NCI-H2227 (cell line): Measurements from ENCODE around the gene CNTROB.

Source experiments
- DNase-seq: peaks from one replicate; lab custom pipeline; 2025; ENCODE audit not compliant: unreplicated experiment; lab: John Stamatoyannopoulos, UW

Gene CNTROB

DNA sequence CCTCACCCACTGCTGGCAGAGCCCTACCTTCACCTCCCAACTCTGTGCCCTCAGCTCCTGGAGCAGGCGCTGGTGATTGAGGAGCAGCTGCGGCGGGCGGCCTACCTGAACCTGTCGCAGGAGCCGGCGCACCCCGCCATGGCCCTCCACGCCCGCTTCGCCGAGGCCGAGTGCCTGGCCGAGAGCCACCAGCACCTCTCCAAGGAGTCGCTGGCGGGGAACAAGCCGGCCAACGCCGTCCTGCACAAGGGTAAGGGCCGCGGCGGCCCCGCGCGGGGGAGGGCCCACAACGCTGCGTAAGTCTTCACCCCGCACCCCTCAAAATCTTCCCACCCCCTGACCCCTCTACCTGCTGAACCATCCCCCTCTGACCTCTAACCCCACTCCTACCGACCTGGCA, 22.9 kb upstream of the CNTROB start:
- DNase-seq, result no peak

DNA sequence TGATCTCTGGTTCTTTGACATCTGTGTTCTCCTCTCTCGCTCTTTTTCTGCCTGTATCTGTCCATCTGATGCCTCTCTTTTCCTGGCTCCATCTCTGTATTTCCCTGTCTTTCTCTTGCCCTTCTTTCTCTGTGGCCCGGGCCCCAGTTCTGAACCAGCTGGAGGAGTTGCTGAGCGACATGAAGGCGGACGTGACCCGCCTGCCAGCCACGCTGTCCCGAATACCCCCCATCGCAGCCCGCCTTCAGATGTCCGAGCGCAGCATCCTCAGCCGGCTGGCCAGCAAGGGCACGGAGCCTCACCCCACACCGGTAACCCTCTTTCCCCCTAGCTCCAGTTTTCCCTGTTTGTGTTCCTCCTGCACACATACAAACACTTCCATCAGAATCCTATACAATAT, 21.7 kb upstream of the CNTROB start:
- DNase-seq, result no peak

DNA sequence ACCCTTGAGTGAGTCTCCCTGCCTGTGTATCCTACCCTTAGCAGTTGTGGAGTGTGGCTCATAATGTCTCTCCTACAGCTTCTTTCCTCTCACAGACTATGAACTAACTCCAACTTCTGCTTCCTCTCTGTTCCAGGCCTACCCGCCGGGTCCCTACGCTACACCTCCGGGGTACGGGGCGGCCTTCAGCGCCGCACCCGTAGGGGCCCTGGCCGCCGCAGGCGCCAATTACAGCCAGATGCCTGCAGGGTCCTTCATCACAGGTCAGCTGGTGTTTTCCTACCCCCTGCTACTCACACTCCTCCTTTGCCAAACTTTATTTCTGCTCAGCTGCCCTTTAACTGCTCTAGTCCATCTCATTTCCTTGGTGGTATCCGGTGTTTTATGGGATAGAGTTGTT, 21.3 kb upstream of the CNTROB start:
- DNase-seq, result no peak

DNA sequence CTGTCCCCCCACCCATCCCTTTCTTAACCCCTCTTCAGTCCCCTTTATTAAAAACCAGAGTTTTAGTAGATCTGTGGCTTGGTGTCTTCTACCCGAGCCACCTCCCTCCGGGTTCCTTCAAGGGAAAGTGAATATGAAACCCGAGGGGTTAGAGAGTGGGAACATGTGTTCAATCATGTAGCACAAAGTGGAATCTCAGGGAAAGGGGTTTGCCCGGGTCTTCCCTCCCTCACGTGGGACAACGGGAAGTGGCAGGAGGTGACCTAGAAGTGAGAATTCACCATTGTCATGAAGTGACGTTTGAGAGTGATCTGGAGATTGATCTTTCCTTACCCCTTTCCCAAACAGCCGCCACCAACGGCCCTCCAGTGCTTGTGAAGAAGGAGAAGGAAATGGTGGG, 20.9 kb upstream of the CNTROB start:
- no peak for DNase-seq

DNA sequence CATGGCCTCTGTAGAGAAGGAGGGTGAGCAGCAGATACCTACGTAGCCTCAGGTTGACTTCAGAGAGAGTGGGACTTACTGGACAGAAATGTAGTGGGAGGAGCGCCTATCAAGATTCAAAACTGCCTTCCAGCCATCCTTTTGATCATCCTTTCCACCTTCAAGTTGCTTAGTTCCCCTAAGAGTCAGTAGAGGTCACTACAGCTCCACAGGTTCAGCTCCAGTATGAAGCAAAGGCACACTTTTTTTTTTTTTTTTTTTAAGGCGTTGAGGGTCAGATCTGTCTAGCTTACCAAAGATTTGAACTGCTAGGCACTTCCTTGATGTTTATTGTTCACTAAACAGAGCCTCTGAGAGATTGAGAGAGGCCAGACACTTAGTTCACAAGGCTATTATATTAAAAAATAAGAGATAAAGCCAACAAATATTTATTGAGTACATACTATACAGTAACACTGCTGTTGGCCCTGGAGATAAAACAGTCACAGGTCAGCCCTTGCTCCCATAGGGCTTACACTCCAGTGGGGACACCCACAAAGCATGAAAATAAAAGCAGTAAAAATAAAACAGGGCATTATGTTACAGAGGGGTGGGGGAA, 19.0 kb upstream of the CNTROB start:
- DNase-seq, result peak; percentile 50

DNA sequence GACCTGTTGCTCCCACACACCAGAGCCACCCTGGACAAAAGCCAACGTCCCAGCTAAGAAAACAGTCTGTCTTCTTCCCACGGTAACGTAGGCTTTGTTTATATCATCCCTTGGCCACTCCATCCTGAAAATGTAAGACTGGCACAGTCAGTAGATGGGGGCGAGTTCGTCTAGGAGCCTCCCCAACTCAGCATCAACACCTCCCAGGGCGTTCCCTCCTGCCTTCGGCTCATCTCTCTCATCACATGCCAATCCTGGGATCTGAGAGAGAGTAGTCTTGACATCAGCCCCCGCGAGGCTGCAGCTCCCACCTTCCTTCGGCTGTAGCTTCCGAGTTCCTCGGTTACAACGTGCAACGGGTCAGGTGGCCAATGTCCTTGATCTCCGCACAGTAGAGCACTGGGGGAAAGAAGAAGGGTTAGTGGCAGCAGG, 16.8 kb upstream of the CNTROB start:
- no peak for DNase-seq

DNA sequence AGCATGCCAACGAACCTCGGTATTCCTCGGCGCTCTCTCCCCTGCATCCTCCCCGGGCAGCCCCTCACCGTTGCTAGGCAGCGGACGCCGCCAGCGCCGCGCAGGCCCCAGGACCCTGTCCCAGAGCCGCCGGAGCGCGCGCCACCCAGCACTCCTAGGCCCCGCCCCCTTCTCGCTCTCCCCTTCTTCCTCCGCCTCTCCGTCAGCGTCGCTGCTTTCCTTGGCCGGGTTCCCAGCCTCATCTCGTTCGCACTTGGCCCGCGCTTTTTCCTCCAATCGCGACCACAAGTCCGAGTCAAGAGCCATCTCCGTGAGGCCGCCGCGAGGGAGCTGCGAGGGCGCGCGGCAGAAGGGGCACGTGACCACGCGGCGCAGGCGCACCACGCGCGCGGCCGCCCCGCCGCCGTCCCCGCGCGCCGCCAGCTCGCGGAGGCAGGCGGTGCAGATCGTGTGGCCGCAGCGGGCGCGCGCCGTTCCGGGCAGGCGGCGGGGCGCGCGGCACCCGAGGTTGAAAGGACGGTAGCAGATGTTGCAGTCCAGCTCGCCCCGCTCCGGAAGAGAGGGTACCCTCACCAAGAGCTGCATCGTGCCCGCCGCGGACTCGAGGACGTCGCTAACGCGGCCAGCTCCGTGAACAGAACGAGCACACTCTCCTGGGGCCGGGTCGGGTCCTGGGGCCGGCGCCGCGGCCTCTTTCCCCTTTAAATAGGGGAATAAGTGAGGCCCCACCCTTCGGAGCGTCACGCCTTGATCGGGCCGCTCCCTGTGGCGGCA, 16.2 kb upstream of the CNTROB start, which contains the start of gene RNF227:
Gene RNF227, minus strand, starts transcription at position 679 of the 774 bp plus-strand sequence. Its CDS starts 94 bp downstream, at position 585.
- DNase-seq, result peak; percentile 94

DNA sequence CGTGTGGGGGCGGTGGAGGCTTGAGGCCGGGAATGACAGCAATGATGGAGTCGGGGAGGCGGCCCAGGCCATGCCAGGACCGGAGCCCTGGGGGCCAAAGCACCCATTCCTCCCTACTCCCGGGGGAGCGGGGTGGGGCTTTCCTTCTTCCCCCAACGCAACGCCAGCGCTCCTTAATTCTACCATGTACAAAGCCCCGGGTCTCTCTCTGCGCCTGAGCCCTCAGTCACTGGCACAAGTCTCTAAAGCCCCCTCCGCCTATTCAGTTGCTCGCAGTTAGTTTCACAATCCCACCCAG, 15.7 kb upstream of the CNTROB start:
- DNase-seq, result no peak

DNA sequence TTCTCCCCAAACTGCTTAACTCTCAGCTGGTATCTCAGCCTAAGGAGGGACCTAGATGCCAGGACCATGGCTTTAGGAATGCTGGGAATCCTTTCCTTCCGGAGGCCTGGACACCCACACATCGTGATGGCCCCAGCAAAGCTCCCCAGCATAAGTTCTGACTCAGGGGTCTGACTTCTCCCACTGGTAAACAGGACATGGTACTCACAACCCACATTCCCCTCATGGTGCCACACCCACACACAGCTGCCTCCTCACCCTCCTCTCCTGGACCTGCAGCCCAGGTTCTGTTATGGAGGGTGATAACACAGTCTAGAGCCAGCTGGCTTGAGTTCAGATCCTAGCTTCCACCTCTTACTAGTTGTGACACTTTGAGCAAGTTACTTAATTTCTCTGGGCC, 15.2 kb upstream of the CNTROB start:
- no peak for DNase-seq

DNA sequence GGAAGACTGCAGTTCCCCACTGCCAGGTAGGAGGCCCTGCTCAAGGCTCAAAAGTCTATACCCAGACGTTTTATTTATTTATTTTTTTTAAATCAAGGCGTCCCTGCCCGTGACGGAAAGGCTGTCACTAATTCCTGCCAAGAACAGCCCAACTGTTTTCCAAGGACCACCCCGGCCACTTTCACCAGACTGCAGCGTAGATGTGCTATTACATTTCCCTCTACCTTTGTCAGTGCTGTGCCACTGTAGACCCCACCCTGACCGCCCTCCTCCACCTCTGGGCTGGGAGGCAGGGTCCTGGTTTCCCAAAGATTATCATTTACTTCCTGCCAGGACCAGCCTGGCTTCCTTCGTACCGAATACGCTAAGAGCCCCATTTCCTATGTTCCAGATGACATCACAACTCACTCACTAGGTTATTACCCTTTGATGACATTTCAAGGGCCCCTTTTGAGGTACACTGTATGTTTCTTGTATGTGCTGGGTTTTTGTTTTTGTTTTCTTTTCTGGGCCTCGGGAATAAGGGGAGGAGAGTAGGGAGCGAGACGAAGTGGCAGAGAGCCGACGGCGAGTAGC, 9.6 kb upstream of the CNTROB start:
- no peak for DNase-seq

DNA sequence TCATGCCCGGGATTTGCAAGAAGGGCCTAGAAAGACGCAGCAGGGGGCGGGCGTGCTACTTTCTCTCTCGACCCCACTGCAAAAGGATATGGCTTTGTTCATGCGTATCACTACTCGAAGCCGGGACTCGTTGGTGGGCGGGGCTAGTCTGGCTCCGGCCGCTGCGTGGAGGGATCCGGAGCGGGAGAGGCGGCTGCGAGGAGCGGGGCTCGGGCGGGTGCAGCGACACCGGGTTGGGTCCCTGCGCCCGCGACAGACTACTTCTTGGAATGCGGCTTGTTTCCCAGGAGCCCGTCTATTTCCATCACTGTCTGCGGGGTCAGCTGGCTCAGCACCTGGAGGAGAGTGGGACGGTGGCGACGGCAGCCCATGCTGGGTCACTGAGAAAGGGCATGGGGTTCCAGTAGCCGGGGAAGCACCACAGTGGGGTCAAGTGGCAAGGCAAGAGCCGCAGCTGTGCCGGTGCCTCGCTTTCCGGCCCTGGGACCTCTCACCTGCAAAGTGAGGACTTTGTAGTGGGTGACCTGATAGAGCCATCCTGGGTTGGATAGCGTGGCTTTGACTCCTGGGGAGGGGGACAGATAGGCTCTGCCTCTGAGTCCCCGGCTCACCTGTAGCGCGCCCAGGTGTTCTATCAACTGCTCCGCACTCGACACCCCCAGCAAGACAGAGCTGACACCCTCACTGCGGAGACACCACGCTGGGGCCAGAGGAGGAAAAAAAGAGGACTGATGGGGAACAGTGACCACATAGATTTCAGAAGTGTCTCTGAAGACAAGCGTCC, 9.0 kb upstream of the CNTROB start:
- no peak for DNase-seq

DNA sequence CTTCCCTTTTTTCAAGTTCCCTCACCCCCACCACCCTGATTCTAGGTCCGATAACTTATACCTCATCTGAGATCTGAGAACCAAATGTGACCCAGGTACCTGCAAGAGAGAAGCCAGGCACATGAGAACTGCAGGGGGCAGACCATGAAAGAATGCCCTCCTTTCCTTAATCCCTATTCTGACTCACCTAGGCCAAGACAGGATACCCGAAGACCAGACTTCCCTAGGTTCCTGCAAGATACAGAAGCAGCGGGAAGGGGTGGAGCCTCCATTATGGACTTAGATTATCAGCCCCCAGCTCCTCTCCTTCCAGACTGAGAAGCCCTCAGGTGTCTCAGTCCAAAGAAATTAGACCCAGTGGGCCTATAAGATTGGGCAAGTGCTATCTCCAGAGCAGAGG, 4.4 kb upstream of the CNTROB start:
- DNase-seq, result no peak

DNA sequence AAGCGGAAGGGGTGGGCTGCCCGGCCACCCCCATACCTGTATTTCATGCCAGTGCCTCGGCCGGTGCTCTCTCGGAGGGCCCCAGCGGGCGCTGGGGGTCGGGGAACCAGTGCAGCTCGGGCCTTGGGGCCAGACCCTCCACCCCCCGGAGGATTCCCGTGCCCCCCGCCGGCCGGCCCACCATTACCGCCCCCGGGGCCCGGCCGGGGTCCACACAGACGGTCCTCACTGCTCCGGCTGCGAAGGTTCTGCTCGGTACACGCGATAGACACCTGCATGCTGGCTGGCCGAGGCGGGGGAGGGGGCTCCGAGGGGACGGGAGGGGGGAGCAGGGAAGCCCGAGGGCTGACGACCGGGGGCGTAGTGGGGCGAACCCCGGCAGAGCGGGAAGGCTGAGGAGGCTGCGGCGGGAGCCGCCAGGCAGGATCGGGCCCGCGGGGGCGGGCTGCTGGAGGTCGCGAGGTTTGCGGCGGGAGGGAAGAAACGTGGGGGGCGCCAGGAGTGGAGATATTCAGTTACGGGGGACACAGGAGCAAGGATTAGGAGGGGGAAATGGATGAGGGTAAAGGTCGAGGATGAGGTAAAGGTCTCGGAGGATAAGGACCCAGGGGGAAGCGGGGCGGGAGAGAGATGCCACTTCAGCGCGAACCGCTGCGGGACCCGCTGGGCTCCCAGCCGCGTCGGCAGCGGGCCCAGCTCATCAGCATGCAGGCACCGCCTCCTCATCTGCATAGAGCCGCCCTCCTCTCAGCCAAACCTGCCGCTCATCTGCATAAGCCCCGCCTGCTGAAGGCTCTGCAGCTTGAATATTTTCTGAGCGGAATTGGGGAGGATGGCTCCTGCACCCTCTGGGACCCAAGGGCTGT, 2.6 kb upstream of the CNTROB start, which contains the start of gene KCNAB3:
Gene KCNAB3, minus strand, starts transcription at position 699 of the 866 bp plus-strand sequence. Its CDS starts 421 bp downstream, at position 278.
- no peak for DNase-seq

DNA sequence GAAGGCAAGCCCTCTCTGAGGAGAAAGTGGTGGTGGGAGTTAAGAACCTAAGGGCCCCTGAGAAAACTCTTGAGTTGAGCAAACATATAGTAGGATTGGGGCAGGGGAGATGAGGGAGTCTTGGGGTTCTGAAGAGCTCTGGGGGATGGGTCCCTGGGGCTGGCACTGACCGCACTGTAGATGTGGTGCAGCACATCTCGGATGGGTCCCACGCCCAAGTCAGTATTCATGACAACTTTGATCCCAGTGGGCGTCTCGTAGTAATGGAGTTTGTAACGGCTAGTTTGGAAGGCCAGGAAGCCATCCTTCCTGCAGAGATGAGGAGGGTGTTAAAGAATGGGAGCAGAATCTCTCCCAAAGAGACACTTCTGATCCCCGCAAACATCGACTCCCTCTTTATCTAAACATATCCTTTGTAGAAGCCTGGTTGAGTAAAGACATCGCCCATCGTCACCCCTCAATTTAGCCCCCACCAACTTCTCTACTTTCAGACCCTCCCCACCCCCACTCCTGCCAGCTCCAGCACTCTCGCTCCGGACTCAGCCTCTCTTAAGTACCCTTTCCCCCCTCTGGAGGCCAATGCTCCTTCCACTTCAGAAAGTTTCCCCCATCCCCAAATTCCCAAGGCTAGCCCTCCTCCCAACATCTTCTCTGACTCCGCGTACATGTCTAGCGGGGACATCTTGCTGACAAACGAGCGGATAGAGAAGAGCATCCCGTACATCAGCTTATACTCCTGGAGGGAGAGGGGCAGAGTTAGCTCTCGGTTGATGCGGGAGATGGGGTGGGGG, 970 bp upstream of the CNTROB start:
- DNase-seq, result no peak

DNA sequence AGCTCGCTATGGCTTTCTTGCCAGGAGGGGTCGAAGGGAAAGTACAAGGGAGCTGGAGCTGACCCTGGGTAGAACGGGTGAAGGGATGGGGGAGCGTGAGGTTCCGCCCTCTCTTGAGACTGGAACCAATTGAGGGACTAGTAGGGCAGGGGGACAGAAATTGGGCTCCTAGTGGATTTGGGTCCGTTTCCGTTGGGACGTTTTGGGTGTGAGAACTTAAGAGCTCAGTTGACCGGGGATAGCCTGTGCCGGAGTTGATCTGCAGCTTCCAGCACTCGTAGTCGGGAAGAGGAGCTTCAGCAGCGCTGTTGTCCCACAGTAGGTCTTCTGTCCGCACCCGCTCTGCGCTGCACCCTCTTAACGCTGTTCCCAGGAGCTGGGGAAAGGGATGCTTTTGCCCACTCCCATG, 481 bp downstream of the CNTROB start:
- DNase-seq, result no peak

DNA sequence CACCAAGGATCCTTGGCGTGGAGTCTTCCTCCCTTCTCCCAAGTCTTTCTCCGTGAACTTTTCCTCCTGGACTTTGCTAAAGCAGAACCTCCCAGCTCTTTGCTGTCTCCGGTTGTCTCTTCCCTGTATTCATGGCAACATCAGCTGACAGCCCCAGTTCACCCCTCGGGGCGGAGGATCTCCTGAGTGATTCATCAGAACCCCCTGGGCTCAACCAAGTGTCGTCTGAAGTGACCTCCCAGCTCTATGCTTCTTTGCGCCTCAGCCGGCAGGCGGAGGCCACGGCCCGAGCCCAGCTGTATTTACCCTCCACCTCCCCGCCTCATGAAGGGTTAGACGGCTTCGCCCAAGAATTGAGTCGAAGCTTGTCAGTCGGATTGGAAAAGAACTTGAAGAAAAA, 943 bp downstream of the CNTROB start:
- peak; percentile 38 for DNase-seq

DNA sequence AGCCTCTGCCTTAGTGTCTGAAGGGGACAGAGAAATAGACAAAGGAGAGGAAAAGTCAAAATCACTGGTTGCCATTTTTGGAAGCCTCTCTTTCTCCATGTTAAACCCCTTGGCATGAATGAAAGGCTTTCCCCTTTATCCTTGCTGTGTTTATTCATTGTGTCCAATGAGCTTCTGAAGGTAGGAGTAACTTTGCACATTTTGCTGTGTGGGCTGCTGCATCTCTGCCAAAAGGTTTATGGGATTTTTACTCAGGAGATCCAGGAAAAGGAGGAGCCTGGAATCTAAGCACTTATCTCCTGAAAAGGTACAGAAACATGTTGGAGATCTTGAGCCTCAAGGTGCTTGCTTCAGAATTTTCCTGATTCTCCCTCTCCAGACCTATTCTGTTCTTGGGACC, 3.9 kb downstream of the CNTROB start:
- no peak for DNase-seq

DNA sequence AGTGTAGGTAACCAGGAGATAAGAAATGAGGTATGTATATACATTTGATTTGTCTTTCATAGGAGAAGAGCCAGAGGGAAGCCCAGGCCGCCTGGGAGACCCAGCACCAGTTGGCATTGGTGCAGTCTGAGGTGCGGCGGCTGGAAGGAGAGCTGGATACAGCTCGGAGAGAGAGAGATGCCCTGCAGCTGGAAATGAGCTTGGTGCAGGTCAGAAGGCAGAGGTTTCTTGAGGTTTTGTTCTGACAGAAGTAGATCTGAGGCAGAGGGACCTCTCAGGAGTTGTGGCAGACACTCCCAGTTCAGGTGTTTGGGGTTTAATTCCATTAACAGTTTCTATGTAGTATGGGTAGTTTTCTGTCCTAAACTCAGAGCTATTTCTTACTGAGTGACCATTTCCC, 8.0 kb downstream of the CNTROB start:
- DNase-seq, result no peak

DNA sequence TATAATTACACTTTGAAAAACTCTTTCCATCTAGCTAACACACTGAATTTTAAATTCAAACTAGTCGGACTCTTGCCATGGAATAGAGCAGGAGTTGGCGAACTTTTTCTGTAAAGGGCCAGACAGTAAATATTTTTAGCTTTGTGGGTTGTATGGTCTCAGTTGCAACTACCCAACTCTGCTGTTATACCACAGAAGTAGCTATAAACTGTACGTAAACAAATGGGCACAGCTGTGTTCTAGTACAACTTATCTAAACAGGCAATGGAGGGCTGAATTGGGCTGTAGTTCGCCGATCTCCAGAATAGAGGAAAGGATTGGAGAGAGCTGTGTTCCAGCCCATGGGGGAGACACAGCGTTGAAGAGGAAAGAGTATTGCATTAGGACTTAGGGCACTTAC, 8.7 kb downstream of the CNTROB start:
- no peak for DNase-seq

DNA sequence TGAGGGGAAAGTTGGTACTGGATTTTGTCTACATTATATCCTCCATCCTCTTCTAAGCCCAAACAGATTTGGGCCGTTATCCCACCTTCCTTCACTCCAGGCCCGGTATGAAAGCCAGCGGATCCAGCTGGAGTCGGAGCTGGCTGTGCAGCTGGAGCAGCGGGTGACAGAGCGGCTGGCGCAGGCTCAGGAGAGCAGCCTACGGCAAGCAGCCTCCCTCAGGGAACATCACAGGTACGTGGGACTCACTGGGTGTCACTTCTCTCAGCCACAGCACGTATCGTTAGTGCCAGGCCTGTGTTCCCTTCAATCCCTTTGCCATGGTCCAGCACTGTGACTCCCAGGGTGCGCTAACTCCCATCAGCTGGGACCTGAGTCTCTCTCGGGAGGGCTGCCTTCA, 11.3 kb downstream of the CNTROB start:
- DNase-seq, result no peak
